Measurements from ENCODE around the gene NLRP14. TPM values are rescaled to one million over a fixed set of nuclear protein-coding genes. Genes with fewer than 3 reads are reported as not detected.

The NLRP14 gene
- polyA plus RNA-seq: not detected

GRCh38 chr11:7020183-7020917, at the start of gene NLRP14, which contains the start of gene ZNF214:
NLRP14 (plus strand) TSS chr11:7020479; CDS start chr11:7038587, 18,108 bp downstream.
ZNF214 (minus strand) TSS chr11:7020346; CDS start chr11:7002835, 17,511 bp downstream.
- H3K9me3 Mint-ChIP-seq: peaks cover 0 to 6% (median 0%) of the 10 kb centered on the region in 6 donors
- no peak within 1 kb of the TSS for H3K27ac Mint-ChIP-seq
- no peaks in the 10 kb centered on the region for H3K4me1 Mint-ChIP-seq
- peaks cover 8 to 19% (median 11%) of the 10 kb centered on the region in 3 donors for H3K27me3 Mint-ChIP-seq (ENCODE audit: low read depth in 3 of 3)
- H3K4me3 Mint-ChIP-seq: no peak within 1 kb of the TSS
- H3K36me3 Mint-ChIP-seq: no peaks in the 10 kb centered on the region
- no peak for DNase-seq

DNA sequence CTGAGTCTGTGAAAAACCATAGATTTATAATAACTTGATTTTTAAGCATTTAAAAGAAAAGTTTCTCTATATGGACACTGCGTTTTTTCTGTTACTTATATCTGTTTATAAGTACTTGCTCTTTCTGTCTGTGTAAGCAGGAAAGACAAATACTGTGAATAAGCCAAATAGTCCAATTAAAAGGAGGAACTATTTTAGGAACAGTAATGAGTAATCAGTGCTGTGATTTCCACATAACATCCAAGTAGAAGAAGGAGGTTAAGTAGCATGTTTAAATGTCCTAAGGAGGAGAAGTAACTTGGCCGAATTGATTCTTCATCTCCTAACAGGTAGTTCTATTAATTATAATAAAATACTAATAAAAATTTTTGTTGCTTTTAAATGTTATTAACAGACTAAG, 40.9 kb upstream of the NLRP14 start:
- H3K4me3 Mint-ChIP-seq: no peak overlapping the region
- H3K36me3 Mint-ChIP-seq: no peaks in the 10 kb centered on the region
- peaks cover 0 to 6% (median 3%) of the 10 kb centered on the region in 6 donors for H3K9me3 Mint-ChIP-seq
- no peak for DNase-seq
- no peak overlapping the region for H3K27ac Mint-ChIP-seq
- H3K4me1 Mint-ChIP-seq: no peaks in the 10 kb centered on the region
- peaks cover 0 to 3% (median 0%) of the 10 kb centered on the region in 3 donors for H3K27me3 Mint-ChIP-seq (ENCODE audit: low read depth in 3 of 3)

- Mint-ChIP-seq H3K36me3 (no peaks in the 10 kb centered on the region), H3K27ac (no peak overlapping the region), H3K27me3 (ENCODE audit: low read depth in 3 of 3) (peaks cover 0 to 7% (median 2%) of the 10 kb centered on the region in 3 donors), H3K4me3 (no peak overlapping the region), H3K9me3 (peaks cover 0 to 2% (median 0%) of the 10 kb centered on the region in 6 donors), H3K4me1 (no peaks in the 10 kb centered on the region)
- no peak for DNase-seq
Measured at GRCh38 chr11:6986487-6986886, 33.8 kb upstream of the NLRP14 start.

DNA sequence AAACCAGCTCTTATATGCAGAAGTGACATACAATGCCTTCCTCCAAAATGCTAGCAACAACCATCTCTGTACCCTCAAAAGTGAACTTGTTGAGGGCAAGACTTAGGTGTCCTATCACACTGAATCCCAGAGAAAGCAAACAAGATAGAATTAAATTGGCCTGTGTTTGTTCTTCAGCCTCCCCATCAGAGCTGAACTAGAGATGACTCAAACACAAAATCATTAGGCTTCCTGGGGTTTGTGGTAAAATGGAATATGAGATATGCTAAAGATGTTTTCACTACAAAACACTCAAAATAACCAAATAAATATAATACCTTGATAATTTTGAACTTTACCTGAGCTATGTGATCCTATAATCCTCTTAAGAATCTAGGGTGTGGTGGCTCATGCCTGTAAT, 31.8 kb upstream of the NLRP14 start:
- no peak overlapping the region for H3K27ac Mint-ChIP-seq
- H3K36me3 Mint-ChIP-seq: no peaks in the 10 kb centered on the region
- no peak overlapping the region for H3K4me3 Mint-ChIP-seq
- DNase-seq: no peak
- H3K9me3 Mint-ChIP-seq: peaks cover 0 to 2% (median 0%) of the 10 kb centered on the region in 6 donors
- H3K27me3 Mint-ChIP-seq (ENCODE audit: low read depth in 3 of 3): peaks cover 3 to 8% (median 4%) of the 10 kb centered on the region in 3 donors
- H3K4me1 Mint-ChIP-seq: no peaks in the 10 kb centered on the region

GRCh38 chr11:6991227-6991626, 29.1 kb upstream of the NLRP14 start:
- H3K36me3 Mint-ChIP-seq: no peaks in the 10 kb centered on the region
- peaks cover 0 to 4% (median 0%) of the 10 kb centered on the region in 6 donors for H3K9me3 Mint-ChIP-seq
- no peak overlapping the region for H3K27ac Mint-ChIP-seq
- peaks cover 2 to 5% (median 3%) of the 10 kb centered on the region in 3 donors for H3K27me3 Mint-ChIP-seq (ENCODE audit: low read depth in 3 of 3)
- no peaks in the 10 kb centered on the region for H3K4me1 Mint-ChIP-seq
- DNase-seq: no peak
- no peak overlapping the region for H3K4me3 Mint-ChIP-seq

- H3K4me3 Mint-ChIP-seq: no peak overlapping the region
- H3K36me3 Mint-ChIP-seq: no peaks in the 10 kb centered on the region
- H3K27me3 Mint-ChIP-seq (ENCODE audit: low read depth in 3 of 3): peaks cover 2 to 5% (median 3%) of the 10 kb centered on the region in 3 donors
- no peak for DNase-seq
- no peaks in the 10 kb centered on the region for H3K4me1 Mint-ChIP-seq
- H3K27ac Mint-ChIP-seq: no peak overlapping the region
- H3K9me3 Mint-ChIP-seq: peaks cover 0 to 4% (median 0%) of the 10 kb centered on the region in 6 donors
Measured at GRCh38 chr11:6992026-6992425, 28.3 kb upstream of the NLRP14 start.

DNA sequence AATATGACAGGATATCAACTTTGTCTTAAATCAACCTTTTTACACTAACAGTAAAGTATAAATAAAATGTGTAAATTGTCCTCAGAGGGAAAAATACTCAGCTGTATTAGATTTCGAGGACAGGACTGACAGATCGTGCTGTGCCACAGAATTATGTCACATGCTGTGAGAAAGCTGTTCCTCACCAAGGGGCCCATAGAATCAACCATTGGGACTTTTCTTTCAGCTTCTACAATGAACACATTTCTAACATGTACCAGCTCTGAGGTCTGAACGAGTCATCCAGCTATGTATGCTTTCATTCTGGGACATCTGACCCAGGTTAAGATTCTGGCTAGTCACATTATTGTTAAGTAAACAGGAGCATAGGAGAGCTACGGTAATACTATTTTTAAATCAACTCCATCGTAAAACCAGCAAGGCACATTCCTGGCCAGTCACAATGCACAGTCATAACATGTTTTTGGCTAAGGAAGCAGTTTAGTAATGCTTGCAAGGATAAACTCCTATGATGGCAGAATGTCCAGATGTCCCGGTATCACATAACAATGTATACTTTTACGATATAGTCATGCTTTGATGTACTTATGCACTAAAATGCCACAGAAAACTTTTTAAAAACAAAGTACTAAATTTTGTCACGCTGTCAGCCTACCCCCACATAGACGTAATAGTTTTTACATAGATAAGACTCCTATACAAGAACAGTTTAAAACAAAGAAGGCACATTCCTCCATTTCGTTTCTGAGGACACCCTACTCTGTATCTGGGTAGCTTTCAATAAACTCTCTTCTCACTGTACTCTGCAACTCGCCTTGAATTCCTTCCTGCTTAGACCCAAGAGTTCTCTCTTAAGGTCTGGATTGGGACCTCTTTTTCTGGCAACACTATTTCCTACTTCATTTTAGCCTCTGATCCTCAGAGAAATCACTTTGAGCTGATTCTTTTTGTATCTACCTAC, 27.5 kb upstream of the NLRP14 start:
- no peak overlapping the region for H3K4me3 Mint-ChIP-seq
- no peaks in the 10 kb centered on the region for H3K36me3 Mint-ChIP-seq
- no peaks in the 10 kb centered on the region for H3K4me1 Mint-ChIP-seq
- DNase-seq: no peak
- H3K27ac Mint-ChIP-seq: no peak overlapping the region
- peaks cover 0 to 4% (median 0%) of the 10 kb centered on the region in 6 donors for H3K9me3 Mint-ChIP-seq
- peaks cover 2 to 5% (median 3%) of the 10 kb centered on the region in 3 donors for H3K27me3 Mint-ChIP-seq (ENCODE audit: low read depth in 3 of 3)

DNA sequence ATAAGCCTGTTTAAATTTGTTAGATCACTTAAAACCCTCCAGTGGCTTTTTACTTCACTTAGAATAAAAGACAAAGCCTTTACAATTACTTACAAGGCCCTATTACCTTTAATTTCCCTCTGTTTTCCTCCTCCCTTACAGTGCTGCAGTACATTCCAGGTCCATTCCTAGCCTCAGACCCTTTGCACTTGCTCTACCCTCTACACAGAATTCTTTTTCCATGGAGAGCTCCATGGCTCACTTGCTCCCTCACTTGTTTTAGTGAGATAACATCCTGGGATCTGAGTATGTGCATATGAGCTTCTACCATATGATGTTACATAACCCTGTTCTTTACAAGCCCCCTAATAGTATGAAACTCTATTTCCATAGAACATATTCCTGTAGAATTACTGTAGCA, 24.6 kb upstream of the NLRP14 start:
- H3K9me3 Mint-ChIP-seq: peaks cover 0 to 3% (median 0%) of the 10 kb centered on the region in 6 donors
- no peak overlapping the region for H3K27ac Mint-ChIP-seq
- no peaks in the 10 kb centered on the region for H3K36me3 Mint-ChIP-seq
- peaks cover 2 to 5% (median 5%) of the 10 kb centered on the region in 3 donors for H3K27me3 Mint-ChIP-seq (ENCODE audit: low read depth in 3 of 3)
- H3K4me1 Mint-ChIP-seq: no peaks in the 10 kb centered on the region
- DNase-seq: no peak
- H3K4me3 Mint-ChIP-seq: no peak overlapping the region

DNA sequence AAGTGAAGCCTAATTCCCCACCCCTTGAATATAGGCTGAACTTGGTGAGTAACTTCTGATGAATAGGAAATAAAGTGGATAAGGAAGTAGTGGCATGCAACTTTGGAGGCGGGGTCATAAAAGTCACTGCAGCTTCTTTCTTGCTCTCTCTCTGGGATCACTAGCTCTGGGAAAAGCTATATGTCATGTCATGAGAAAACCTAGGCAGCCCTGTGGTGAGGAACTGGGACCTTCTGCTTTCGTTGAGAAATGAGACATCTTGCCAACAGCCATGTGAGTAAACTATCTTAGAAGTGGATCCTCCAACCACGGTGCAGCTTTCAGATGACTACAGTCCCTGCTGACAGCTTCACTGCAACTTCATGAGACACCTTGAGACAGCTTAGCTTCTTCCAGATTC, 15.8 kb upstream of the NLRP14 start:
- H3K27ac Mint-ChIP-seq: no peak overlapping the region
- no peak overlapping the region for H3K4me3 Mint-ChIP-seq
- H3K36me3 Mint-ChIP-seq: no peaks in the 10 kb centered on the region
- peaks cover 2 to 3% (median 2%) of the 10 kb centered on the region in 3 donors for H3K27me3 Mint-ChIP-seq (ENCODE audit: low read depth in 3 of 3)
- DNase-seq: no peak
- H3K9me3 Mint-ChIP-seq: peaks cover 0 to 6% (median 0%) of the 10 kb centered on the region in 6 donors
- no peaks in the 10 kb centered on the region for H3K4me1 Mint-ChIP-seq

- Mint-ChIP-seq H3K27ac (no peak overlapping the region), H3K4me1 (no peaks in the 10 kb centered on the region), H3K9me3 (peaks cover 0 to 3% (median under 1%) of the 10 kb centered on the region in 6 donors), H3K27me3 (ENCODE audit: low read depth in 3 of 3) (peaks cover 5 to 7% (median 6%) of the 10 kb centered on the region in 3 donors), H3K4me3 (no peak overlapping the region), H3K36me3 (no peaks in the 10 kb centered on the region)
- DNase-seq: no peak
Measured at GRCh38 chr11:7014118-7014517, 6.2 kb upstream of the NLRP14 start.

DNA sequence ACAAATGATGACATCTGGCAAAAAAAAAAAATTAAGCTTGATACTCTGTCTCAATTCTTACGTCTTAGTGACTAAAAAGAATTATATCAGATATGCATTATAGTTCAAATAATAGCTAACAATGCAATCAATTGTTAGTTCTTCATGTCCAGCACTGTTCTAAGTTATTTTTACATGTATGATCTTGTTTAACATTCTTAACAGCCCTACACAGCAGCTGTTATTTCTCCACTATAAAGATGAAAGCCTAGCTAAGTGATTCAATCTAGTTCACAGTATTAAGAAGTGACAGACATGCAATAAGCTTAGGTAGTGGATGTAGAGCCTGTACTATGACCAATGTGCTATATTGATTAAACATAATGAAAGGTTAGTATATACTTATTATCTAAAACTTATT, 4.3 kb upstream of the NLRP14 start:
- Mint-ChIP-seq H3K27me3 (ENCODE audit: low read depth in 3 of 3) (peaks cover 9 to 12% (median 9%) of the 10 kb centered on the region in 3 donors), H3K9me3 (peaks cover 0 to 4% (median 0%) of the 10 kb centered on the region in 6 donors), H3K27ac (no peak overlapping the region), H3K4me1 (no peaks in the 10 kb centered on the region), H3K4me3 (no peak overlapping the region), H3K36me3 (no peaks in the 10 kb centered on the region)
- DNase-seq: no peak

DNA sequence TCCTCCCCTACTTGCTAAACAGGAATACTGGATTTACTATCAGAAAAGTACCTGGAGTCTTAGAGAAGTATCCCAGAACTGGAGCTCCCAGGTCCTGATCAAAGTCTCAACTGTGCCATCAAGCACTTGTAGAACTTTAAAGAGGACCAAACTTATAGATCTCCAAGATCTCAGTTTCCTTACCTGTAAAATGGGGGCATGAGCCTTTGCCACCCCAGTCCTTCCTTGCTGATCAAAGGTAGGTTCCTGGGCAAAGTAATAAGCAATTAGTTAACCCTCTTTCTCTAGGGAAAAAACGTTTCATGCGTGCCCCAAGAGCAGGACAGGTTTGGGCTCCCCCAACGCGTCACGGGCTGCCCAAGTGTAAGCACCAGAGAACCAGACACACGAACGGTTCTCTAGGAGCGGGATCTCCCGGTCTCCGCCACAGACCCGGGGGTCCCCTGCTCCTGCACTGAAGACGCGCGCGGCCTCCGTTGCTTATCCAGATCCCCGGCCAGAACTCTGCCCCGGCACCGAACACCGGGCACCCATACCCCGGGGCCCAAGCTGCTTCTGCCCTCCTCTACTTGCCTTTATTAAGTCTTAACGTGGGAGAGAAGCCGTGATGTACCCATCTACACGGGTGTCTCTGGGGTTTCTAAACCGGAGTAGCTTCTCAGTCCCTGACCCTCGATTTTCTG, 638 bp upstream of the NLRP14 start:
- peaks cover 9 to 19% (median 11%) of the 10 kb centered on the region in 3 donors for H3K27me3 Mint-ChIP-seq (ENCODE audit: low read depth in 3 of 3)
- H3K4me3 Mint-ChIP-seq: no peak overlapping the region
- DNase-seq: no peak
- H3K27ac Mint-ChIP-seq: no peak overlapping the region
- H3K9me3 Mint-ChIP-seq: peaks cover 0 to 6% (median 0%) of the 10 kb centered on the region in 6 donors
- no peaks in the 10 kb centered on the region for H3K4me1 Mint-ChIP-seq
- no peaks in the 10 kb centered on the region for H3K36me3 Mint-ChIP-seq

DNA sequence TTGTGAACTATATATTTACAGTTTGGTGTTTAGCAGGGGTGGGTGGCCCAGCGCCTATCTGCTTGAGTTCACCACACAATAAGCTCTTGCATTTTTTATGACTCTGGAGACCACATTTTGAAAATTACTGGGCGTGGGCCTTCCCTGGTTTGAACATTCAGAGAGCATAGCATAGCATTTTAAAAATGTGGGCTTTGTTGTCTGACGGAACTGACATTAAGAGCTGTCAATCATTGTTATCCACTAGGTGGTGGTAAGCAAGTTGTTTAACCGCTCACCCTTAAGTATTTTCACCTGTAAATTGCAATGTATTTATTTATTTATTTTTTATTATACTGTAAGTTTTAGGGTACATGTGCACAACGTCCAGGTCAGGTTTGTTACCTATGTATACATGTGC, 1.0 kb downstream of the NLRP14 start:
- no peaks in the 10 kb centered on the region for H3K36me3 Mint-ChIP-seq
- no peak overlapping the region for H3K27ac Mint-ChIP-seq
- H3K9me3 Mint-ChIP-seq: peaks cover 0 to 6% (median 0%) of the 10 kb centered on the region in 6 donors
- no peak for DNase-seq
- H3K4me1 Mint-ChIP-seq: no peaks in the 10 kb centered on the region
- H3K4me3 Mint-ChIP-seq: no peak overlapping the region
- peaks cover 8 to 21% (median 11%) of the 10 kb centered on the region in 3 donors for H3K27me3 Mint-ChIP-seq (ENCODE audit: low read depth in 3 of 3)
